ENCODE results near the gene SPI1.
A peak's percentile ranks its signal among the peaks of the same experiment; 100 is the strongest.

Gene SPI1

GRCh38 chr11:47411884-47412746 is 33.8 kb upstream of the SPI1 start:
- Histone ChIP-seq H3K27me3 (ENCODE audit: control insufficient read depth, insufficient read depth, low read length) (no peaks in the 10 kb centered on the region), H3K4me1 (ENCODE audit: control insufficient read depth, low read depth, low read length) (peaks cover 5% of the 10 kb centered on the region), H3K27ac (ENCODE audit: low read length) (no peak overlapping the region), H3K9me3 (ENCODE audit: control insufficient read depth, low read depth, low read length) (no peaks in the 10 kb centered on the region), H3K36me3 (ENCODE audit: control insufficient read depth, low read depth, low read length) (peaks cover 7% of the 10 kb centered on the region), H3K9ac (ENCODE audit: low read length) (no peak overlapping the region), H3K4me3 (ENCODE audit: low read length) (no peak overlapping the region)

GRCh38 chr11:47410370-47411264 is 32.3 kb upstream of the SPI1 start:
- Histone ChIP-seq H3K4me3 (ENCODE audit: low read length) (no peak overlapping the region), H3K9me3 (ENCODE audit: control insufficient read depth, low read depth, low read length) (no peaks in the 10 kb centered on the region), H3K27ac (ENCODE audit: low read length) (no peak overlapping the region), H3K36me3 (ENCODE audit: control insufficient read depth, low read depth, low read length) (peaks cover 7% of the 10 kb centered on the region), H3K4me1 (ENCODE audit: control insufficient read depth, low read depth, low read length) (peaks cover 10% of the 10 kb centered on the region), H3K9ac (ENCODE audit: low read length) (no peak overlapping the region), H3K27me3 (ENCODE audit: control insufficient read depth, insufficient read depth, low read length) (no peaks in the 10 kb centered on the region)

GRCh38 chr11:47409440-47410369 is 31.4 kb upstream of the SPI1 start:
- no peaks in the 10 kb centered on the region for H3K9me3 ChIP-seq (ENCODE audit: control insufficient read depth, low read depth, low read length)
- H3K4me1 ChIP-seq (ENCODE audit: control insufficient read depth, low read depth, low read length) = peaks cover 10% of the 10 kb centered on the region
- H3K9ac ChIP-seq (ENCODE audit: low read length) = no peak overlapping the region
- H3K36me3 ChIP-seq (ENCODE audit: control insufficient read depth, low read depth, low read length) = peaks cover 7% of the 10 kb centered on the region
- H3K27me3 ChIP-seq (ENCODE audit: control insufficient read depth, insufficient read depth, low read length) = no peaks in the 10 kb centered on the region
- no peak overlapping the region for H3K27ac ChIP-seq (ENCODE audit: low read length)
- peak overlapping the region; percentile 83 for H3K4me3 ChIP-seq (ENCODE audit: low read length)

- no peak overlapping the region for H3K27ac ChIP-seq (ENCODE audit: low read length)
- H3K9me3 ChIP-seq (ENCODE audit: control insufficient read depth, low read depth, low read length) = no peaks in the 10 kb centered on the region
- H3K36me3 ChIP-seq (ENCODE audit: control insufficient read depth, low read depth, low read length) = peaks cover 2% of the 10 kb centered on the region
- H3K4me3 ChIP-seq (ENCODE audit: low read length) = peak overlapping the region; percentile 83
- H3K4me1 ChIP-seq (ENCODE audit: control insufficient read depth, low read depth, low read length) = peaks cover 10% of the 10 kb centered on the region
- no peaks in the 10 kb centered on the region for H3K27me3 ChIP-seq (ENCODE audit: control insufficient read depth, insufficient read depth, low read length)
- peak overlapping the region; percentile 61 for H3K9ac ChIP-seq (ENCODE audit: low read length)
These were observed 30.5 kb upstream of the SPI1 start for GRCh38 chr11:47408598-47409439.

GRCh38 chr11:47407746-47408590 is 29.6 kb upstream of the SPI1 start, which contains the start of gene SLC39A13:
Gene SLC39A13 (plus strand): TSS chr11:47408590. CDS start chr11:47410095, 1,505 bp downstream.
- Histone ChIP-seq H3K9me3 (ENCODE audit: control insufficient read depth, low read depth, low read length) (no peaks in the 10 kb centered on the region), H3K4me1 (ENCODE audit: control insufficient read depth, low read depth, low read length) (peaks cover 10% of the 10 kb centered on the region)

GRCh38 chr11:47406896-47407745 is 28.8 kb upstream of the SPI1 start:
- Histone ChIP-seq H3K9ac (ENCODE audit: low read length) (peak overlapping the region; percentile 55), H3K4me1 (ENCODE audit: control insufficient read depth, low read depth, low read length) (peaks cover 10% of the 10 kb centered on the region), H3K9me3 (ENCODE audit: control insufficient read depth, low read depth, low read length) (no peaks in the 10 kb centered on the region), H3K27ac (ENCODE audit: low read length) (peak overlapping the region; percentile 11), H3K36me3 (ENCODE audit: control insufficient read depth, low read depth, low read length) (no peaks in the 10 kb centered on the region), H3K27me3 (ENCODE audit: control insufficient read depth, insufficient read depth, low read length) (no peaks in the 10 kb centered on the region), H3K4me3 (ENCODE audit: low read length) (peak overlapping the region; percentile 66)

More at GRCh38 chr11:47407746-47408590, 29.6 kb upstream of the SPI1 start, which contains the start of gene SLC39A13:
- H3K9ac ChIP-seq (ENCODE audit: low read length) = peak within 1 kb of the TSS; percentile 61
- no peaks in the 10 kb centered on the region for H3K36me3 ChIP-seq (ENCODE audit: control insufficient read depth, low read depth, low read length)
- no peaks in the 10 kb centered on the region for H3K27me3 ChIP-seq (ENCODE audit: control insufficient read depth, insufficient read depth, low read length)
- peak within 1 kb of the TSS; percentile 11 for H3K27ac ChIP-seq (ENCODE audit: low read length)
- peak within 1 kb of the TSS; percentile 83 for H3K4me3 ChIP-seq (ENCODE audit: low read length)

- Histone ChIP-seq H3K9me3 (ENCODE audit: control insufficient read depth, low read depth, low read length) (no peaks in the 10 kb centered on the region), H3K27me3 (ENCODE audit: control insufficient read depth, insufficient read depth, low read length) (no peaks in the 10 kb centered on the region), H3K36me3 (ENCODE audit: control insufficient read depth, low read depth, low read length) (no peaks in the 10 kb centered on the region), H3K4me3 (ENCODE audit: low read length) (no peak overlapping the region), H3K9ac (ENCODE audit: low read length) (no peak overlapping the region), H3K4me1 (ENCODE audit: control insufficient read depth, low read depth, low read length) (peaks cover 23% of the 10 kb centered on the region), H3K27ac (ENCODE audit: low read length) (no peak overlapping the region)
These were observed 25.2 kb upstream of the SPI1 start for GRCh38 chr11:47403571-47403970.

- Histone ChIP-seq H3K36me3 (ENCODE audit: control insufficient read depth, low read depth, low read length) (no peaks in the 10 kb centered on the region), H3K4me3 (ENCODE audit: low read length) (no peak overlapping the region), H3K27ac (ENCODE audit: low read length) (no peak overlapping the region), H3K27me3 (ENCODE audit: control insufficient read depth, insufficient read depth, low read length) (no peaks in the 10 kb centered on the region), H3K9ac (ENCODE audit: low read length) (no peak overlapping the region), H3K9me3 (ENCODE audit: control insufficient read depth, low read depth, low read length) (no peaks in the 10 kb centered on the region), H3K4me1 (ENCODE audit: control insufficient read depth, low read depth, low read length) (peaks cover 23% of the 10 kb centered on the region)
These were observed 24.8 kb upstream of the SPI1 start for GRCh38 chr11:47403135-47403534.

GRCh38 chr11:47400768-47401279 is 22.5 kb upstream of the SPI1 start:
- H3K27me3 ChIP-seq (ENCODE audit: control insufficient read depth, insufficient read depth, low read length) = no peaks in the 10 kb centered on the region
- H3K4me1 ChIP-seq (ENCODE audit: control insufficient read depth, low read depth, low read length) = peaks cover 14% of the 10 kb centered on the region
- no peaks in the 10 kb centered on the region for H3K9me3 ChIP-seq (ENCODE audit: control insufficient read depth, low read depth, low read length)
- peak overlapping the region; percentile 64 for H3K4me3 ChIP-seq (ENCODE audit: low read length)
- no peaks in the 10 kb centered on the region for H3K36me3 ChIP-seq (ENCODE audit: control insufficient read depth, low read depth, low read length)
- peak overlapping the region; percentile 92 for H3K27ac ChIP-seq (ENCODE audit: low read length)
- peak overlapping the region; percentile 53 for H3K9ac ChIP-seq (ENCODE audit: low read length)
